Kidney epithelial cell (primary cell): ENCODE data around the gene ITGB5. TPM values are rescaled to one million over a fixed set of nuclear protein-coding genes. Genes with fewer than 3 reads are reported as not detected.

Source experiments
- DNase-seq: peaks from one replicate; pipeline ENCODE4 v3.0.0-alpha.2; 2010; ENCODE audit warnings: low read depth
- H3K27me3 ChIP-seq: 2 replicates; pipeline ENCODE4 v1.6.0; 2011; ENCODE audit warnings: low read length; ENCODE audit not compliant: control insufficient read depth, insufficient read depth
- H3K36me3 ChIP-seq: 2 replicates; pipeline ENCODE4 v1.5.1; 2011; ENCODE audit warnings: low read length; ENCODE audit not compliant: control insufficient read depth, insufficient read depth
- H3K4me3 ChIP-seq: 2 replicates; pipeline ENCODE4 v1.5.1; 2011; ENCODE audit warnings: low read depth, mild to moderate bottlenecking, control low read depth, low read length
- total RNA-seq: library from RNA; depleted of rRNA; stranded (reverse); fragments of >200 nt; gene quantifications from 2 replicates; pipeline ENCODE4 v1.2.3, GENCODE V29; 2015
- TF ChIP-seq, protein P1 (sequence below): IDR thresholded peaks from 2 replicates; pipeline ENCODE4 v1.5.1; 2011; ENCODE audit warnings: mild to moderate bottlenecking, moderate library complexity, low read length, control low read depth, inconsistent platforms; ENCODE audit not compliant: insufficient read depth, poor library complexity, severe bottlenecking

Gene ITGB5
- total RNA-seq, 1 donor from 2014 or later: 86.0 TPM

DNA sequence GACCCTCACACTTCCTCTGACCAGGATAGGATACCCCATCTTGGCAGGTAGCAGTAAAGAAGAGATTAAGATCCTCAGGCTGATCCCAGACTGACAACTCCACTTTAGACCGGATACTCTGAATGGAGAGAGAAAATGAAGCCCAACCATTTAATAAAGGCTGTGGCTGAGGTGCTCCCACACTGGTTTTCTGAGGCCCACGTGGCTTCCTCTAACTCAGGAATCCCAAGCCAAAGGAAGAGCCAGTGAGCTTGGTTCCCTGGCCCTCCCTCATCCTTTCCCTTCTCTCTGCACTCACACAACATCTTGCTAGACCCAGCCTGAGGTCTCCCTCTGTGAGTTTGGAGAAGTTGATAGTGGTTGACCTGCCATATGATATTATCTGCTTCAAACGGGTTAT is 78.1 kb downstream of the ITGB5 start:
- H3K36me3 ChIP-seq: no peaks in the 10 kb centered on the region
- H3K27me3 ChIP-seq: no peaks in the 10 kb centered on the region
- DNase-seq: no peak
- no peak overlapping the region for H3K4me3 ChIP-seq
- TF ChIP-seq, protein P1, sequence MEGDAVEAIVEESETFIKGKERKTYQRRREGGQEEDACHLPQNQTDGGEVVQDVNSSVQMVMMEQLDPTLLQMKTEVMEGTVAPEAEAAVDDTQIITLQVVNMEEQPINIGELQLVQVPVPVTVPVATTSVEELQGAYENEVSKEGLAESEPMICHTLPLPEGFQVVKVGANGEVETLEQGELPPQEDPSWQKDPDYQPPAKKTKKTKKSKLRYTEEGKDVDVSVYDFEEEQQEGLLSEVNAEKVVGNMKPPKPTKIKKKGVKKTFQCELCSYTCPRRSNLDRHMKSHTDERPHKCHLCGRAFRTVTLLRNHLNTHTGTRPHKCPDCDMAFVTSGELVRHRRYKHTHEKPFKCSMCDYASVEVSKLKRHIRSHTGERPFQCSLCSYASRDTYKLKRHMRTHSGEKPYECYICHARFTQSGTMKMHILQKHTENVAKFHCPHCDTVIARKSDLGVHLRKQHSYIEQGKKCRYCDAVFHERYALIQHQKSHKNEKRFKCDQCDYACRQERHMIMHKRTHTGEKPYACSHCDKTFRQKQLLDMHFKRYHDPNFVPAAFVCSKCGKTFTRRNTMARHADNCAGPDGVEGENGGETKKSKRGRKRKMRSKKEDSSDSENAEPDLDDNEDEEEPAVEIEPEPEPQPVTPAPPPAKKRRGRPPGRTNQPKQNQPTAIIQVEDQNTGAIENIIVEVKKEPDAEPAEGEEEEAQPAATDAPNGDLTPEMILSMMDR: no peak

DNA sequence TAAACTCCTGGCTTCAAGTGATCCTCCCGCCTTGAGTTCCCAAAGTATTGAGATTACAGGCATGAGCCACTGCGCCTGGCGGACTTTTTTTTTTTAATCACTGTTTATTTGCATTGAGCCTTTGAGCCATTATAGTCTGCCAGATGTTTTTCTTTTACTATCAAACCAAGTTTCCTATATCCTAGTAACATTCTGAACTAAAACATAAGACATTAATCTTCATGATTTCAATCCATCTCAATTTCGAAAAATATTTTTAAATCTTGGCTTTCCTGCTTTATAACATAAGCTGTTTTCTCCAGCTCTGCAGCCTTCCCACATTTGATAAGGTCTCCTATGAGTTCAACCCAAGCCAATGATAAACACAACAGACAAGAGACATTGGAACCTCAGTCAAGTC is 81.5 kb downstream of the ITGB5 start:
- no peaks in the 10 kb centered on the region for H3K27me3 ChIP-seq

DNA sequence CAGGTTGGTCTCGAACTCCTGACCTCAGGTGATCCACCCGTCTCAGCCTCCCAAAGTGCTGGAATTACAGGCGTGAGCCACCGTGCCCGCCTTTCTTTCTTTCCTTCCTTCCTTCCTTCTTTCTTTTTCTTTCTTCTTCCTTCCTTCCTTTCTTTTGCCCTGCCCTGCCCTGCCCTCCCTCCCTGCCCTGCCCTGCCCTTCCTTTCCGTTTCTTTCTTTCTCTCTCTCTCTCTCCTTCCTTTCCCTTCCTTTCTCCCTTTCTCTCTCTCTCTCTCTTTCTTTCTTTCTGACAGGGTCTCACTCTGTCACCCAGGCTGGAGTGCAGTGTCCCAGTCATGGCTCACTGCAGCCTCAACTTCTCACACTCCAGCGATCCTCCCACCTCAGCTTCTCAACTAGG is 82.3 kb downstream of the ITGB5 start:
- Histone ChIP-seq H3K4me3 (no peak overlapping the region), H3K27me3 (no peaks in the 10 kb centered on the region), H3K36me3 (no peaks in the 10 kb centered on the region)
- no peak for DNase-seq
- TF ChIP-seq, protein P1: no peak

More for the DNA sequence above, 81.5 kb downstream of the ITGB5 start:
- no peak overlapping the region for H3K4me3 ChIP-seq
- no peaks in the 10 kb centered on the region for H3K36me3 ChIP-seq
- no peak for DNase-seq
- TF ChIP-seq, protein P1: no peak

DNA sequence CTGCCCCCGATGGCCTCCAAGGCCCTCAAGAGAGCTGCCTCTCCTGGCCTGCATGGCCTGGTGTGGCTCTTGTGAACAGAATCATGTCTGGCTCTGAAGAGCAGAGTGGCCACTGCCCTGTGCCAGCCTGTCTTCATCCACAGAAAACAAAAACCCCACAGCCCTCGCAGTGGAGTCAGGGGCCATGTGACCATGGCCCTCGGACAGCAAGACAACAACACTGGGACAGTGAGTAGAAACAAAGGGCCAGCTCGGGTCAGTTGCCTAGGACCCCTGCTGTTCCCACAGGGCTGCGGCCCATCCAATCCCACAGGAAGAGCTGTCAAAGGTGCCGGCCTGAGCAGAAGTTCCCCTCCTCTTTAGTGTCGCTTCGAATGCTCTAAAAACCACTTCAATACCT is 84.5 kb downstream of the ITGB5 start:
- DNase-seq: no peak
- Histone ChIP-seq H3K4me3 (no peak overlapping the region), H3K27me3 (no peaks in the 10 kb centered on the region), H3K36me3 (no peaks in the 10 kb centered on the region)
- TF ChIP-seq, protein P1: no peak

DNA sequence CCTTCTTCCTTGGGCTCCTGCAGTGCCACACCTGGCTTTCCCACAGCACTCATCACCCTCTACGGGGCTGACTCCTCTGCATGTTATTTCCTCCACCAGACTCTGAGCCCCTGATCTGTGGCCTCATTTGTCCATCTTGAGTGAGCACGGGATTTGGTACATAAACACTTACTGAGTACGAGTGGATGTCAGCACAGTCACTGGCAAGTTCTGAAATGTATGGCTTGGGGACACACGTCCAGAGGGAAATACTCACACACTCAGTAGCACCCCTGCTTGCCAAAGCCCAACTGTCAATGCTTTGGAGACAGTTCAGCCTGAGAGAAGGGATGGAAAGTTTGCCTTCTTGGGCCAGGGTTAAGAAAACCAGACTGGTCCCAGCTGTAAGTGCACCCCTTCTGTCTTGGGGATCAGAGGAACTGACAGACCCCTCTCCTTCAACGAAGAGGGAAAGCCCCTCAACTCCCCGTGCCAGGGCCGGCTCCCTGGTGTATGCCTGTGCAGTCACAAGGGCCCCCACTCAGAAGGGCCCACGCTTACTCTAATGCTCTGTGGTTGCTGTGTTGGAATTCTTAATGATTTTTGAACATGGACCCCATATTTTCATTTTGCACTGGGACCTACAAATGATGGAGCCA is 85.0 kb downstream of the ITGB5 start:
- Histone ChIP-seq H3K27me3 (no peaks in the 10 kb centered on the region), H3K36me3 (no peaks in the 10 kb centered on the region), H3K4me3 (no peak overlapping the region)
- TF ChIP-seq, protein P1: no peak
- no peak for DNase-seq

DNA sequence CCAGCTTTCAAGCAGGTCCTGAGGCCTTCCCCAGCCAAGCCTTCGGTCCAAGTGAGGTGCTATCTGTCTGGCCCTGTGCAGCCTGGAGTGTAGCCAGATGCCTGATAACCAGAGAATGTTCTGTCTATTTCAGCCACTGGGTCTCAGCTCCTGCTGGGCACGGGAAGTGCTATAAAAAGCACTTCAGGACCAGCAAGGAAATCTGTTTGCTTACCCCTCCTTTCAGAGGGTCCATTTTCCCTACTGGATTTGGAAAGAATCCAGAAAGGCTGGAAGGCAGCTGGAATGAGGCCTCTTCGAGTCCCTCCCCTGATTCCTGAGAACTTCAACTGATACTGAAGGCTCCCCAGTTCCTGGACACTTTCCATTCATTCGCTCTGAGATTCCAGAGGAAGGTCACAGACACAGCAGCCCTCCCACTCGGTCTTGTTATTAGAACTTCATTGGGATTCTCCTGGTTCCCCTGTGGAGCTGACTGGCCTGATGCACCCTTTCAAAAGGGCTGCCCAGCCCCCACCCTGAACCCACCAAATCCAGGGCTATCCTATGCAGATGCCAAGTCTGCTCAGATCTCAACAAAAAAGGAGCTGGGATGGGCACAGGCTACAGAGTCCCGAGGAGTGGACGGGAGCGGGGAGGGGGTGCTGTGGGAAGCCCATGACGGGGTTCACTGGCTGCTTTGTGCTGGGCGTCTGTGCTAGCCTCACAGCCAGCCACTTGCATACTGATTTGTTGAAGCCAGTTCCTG is 86.5 kb downstream of the ITGB5 start:
- H3K4me3 ChIP-seq: no peak overlapping the region
- DNase-seq: no peak
- TF ChIP-seq, protein P1: no peak

More for the DNA sequence above, 86.5 kb downstream of the ITGB5 start:
- no peaks in the 10 kb centered on the region for H3K36me3 ChIP-seq
- no peaks in the 10 kb centered on the region for H3K27me3 ChIP-seq
